ENCODE data around the gene ZBTB8A. TPM values are rescaled to one million over a fixed set of nuclear protein-coding genes. Genes with fewer than 3 reads are reported as not detected.

The ZBTB8A gene
- total and polyA plus RNA-seq, 3 donors from 2014 or later, result 5.6 to 10.6 (median 6.4) TPM

GRCh38 chr1:32501865-32502264, 37.4 kb upstream of the ZBTB8A start:
- H3K9me3 ChIP-seq, result no peaks in the 10 kb centered on the region
- H3K27me3 ChIP-seq, result no peaks in the 10 kb centered on the region
- peak; percentile 83 for DNase-seq
- H3K4me3 ChIP-seq, result no peak overlapping the region
- peaks cover 18% of the 10 kb centered on the region for H3K4me1 ChIP-seq
- no peaks in the 10 kb centered on the region for H3K36me3 ChIP-seq (ENCODE audit: low read depth, missing control alignments)
- intact Hi-C loops (cut with DNase I; ENCODE audit: low total_unique reads), result no loop called here
- peak overlapping the region; percentile 91 to 99 for H3K27ac ChIP-seq
- WGBS, 2 donors, result 21% methylated on average over 9 of the region's 9 CpGs
- TF ChIP-seq POLR2A (IDR thresholded peaks at IDR 0.05) (peak; percentile 27), CTCF (IDR thresholded peaks at IDR 0.05) (no peak)

- WGBS, 2 donors, result 88 to 89% methylated on average over 7 of the region's 7 CpGs
- no peak overlapping the region for H3K4me3 ChIP-seq
- H3K27me3 ChIP-seq, result no peaks in the 10 kb centered on the region
- no peak for DNase-seq
- no peaks in the 10 kb centered on the region for H3K36me3 ChIP-seq (ENCODE audit: low read depth, missing control alignments)
- intact Hi-C loops (cut with DNase I; ENCODE audit: low total_unique reads), result no loop called here
- TF ChIP-seq POLR2A (IDR thresholded peaks at IDR 0.05), result no peak
- TF ChIP-seq CTCF (IDR thresholded peaks at IDR 0.05), result no peak
- H3K27ac ChIP-seq, result peak overlapping the region; percentile 91 to 99
- peaks cover 18% of the 10 kb centered on the region for H3K4me1 ChIP-seq
- H3K9me3 ChIP-seq, result no peaks in the 10 kb centered on the region
These were observed 36.1 kb upstream of the ZBTB8A start for GRCh38 chr1:32503153-32503552.

GRCh38 chr1:32507021-32507420, 32.2 kb upstream of the ZBTB8A start:
- Histone ChIP-seq H3K27ac (no peak overlapping the region), H3K4me3 (no peak overlapping the region), H3K4me1 (peaks cover 11% of the 10 kb centered on the region), H3K27me3 (no peaks in the 10 kb centered on the region), H3K9me3 (no peaks in the 10 kb centered on the region), H3K36me3 (ENCODE audit: low read depth, missing control alignments) (no peaks in the 10 kb centered on the region)
- no peak for TF ChIP-seq CTCF (IDR thresholded peaks at IDR 0.05)
- no peak for TF ChIP-seq POLR2A (IDR thresholded peaks at IDR 0.05)
- no peak for DNase-seq
- WGBS, 2 donors, result 84 to 87% methylated on average over 4 of the region's 4 CpGs
- intact Hi-C loops (cut with DNase I; ENCODE audit: low total_unique reads), result no loop called here

DNA sequence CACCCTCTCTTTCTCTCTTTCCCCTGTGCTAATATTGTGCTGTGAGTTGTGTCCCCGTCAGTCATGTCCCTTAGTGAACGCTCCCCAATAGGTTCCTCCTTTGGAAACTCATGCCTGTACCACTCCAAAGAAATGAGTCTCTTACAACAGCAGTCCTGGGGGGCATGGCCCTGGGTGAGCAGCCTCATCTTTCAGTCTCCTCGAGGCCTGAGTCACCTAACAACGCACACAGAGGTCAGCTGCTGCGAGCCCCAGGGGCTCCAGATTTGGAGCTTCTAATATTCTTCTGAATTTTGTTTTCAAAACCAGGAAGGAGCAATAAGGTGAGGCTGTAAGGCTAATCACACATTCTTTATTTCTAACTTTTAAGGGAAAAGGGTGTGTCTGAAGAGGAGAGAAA, 30.5 kb upstream of the ZBTB8A start:
- intact Hi-C loops (cut with DNase I; ENCODE audit: low total_unique reads), result no loop called here
- WGBS, 2 donors, result 92% methylated on average over 5 of the region's 5 CpGs
- Histone ChIP-seq H3K27me3 (no peaks in the 10 kb centered on the region), H3K4me3 (no peak overlapping the region), H3K27ac (no peak overlapping the region), H3K9me3 (no peaks in the 10 kb centered on the region), H3K36me3 (ENCODE audit: low read depth, missing control alignments) (no peaks in the 10 kb centered on the region), H3K4me1 (no peaks in the 10 kb centered on the region)
- TF ChIP-seq POLR2A (IDR thresholded peaks at IDR 0.05), result no peak
- no peak for TF ChIP-seq CTCF (IDR thresholded peaks at IDR 0.05)
- DNase-seq, result no peak

- WGBS, 2 donors, result 90 to 92% methylated on average over 1 of the region's 1 CpG
- Histone ChIP-seq H3K9me3 (no peaks in the 10 kb centered on the region), H3K36me3 (ENCODE audit: low read depth, missing control alignments) (no peaks in the 10 kb centered on the region), H3K4me3 (no peak overlapping the region), H3K27ac (no peak overlapping the region), H3K4me1 (no peaks in the 10 kb centered on the region), H3K27me3 (no peaks in the 10 kb centered on the region)
- intact Hi-C loops (cut with DNase I; ENCODE audit: low total_unique reads), result no loop called here
- DNase-seq, result no peak
- no peak for TF ChIP-seq POLR2A (IDR thresholded peaks at IDR 0.05)
- TF ChIP-seq CTCF (IDR thresholded peaks at IDR 0.05), result no peak
These were observed 29.3 kb upstream of the ZBTB8A start for GRCh38 chr1:32509939-32510338.
